GM12892 (cell line): ENCODE data around the gene PAGE3. TPM values are rescaled to one million over a fixed set of nuclear protein-coding genes. Genes with fewer than 3 reads are reported as not detected.

Source experiments
- DNase-seq: peaks from one replicate; pipeline ENCODE4 v3.0.0; 2011; ENCODE audit not compliant: insufficient read length
- FAIRE-seq: peaks from 2 replicates; lab custom pipeline; 2011; peaks lifted over from hg19 to GRCh38; lab: Jason Lieb, UNC
- POLR2A ChIP-seq: IDR thresholded peaks from 2 replicates; pipeline ENCODE4 v1.6.1; 2011; ENCODE audit warnings: low read depth, low read length, control low read depth
- POLR2AphosphoS5 ChIP-seq: IDR thresholded peaks from 2 replicates; pipeline ENCODE4 v1.6.1; 2011; ENCODE audit warnings: low read depth, low read length, control low read depth
- TAF1 ChIP-seq: IDR thresholded peaks from 2 replicates; pipeline ENCODE4 v1.6.1; 2011; ENCODE audit warnings: low read depth, mild to moderate bottlenecking, control low read depth, low read length, borderline replicate concordance
- polyA plus RNA-seq: library from polyadenylated mRNA; unstranded; fragments of >200 nt; gene quantifications from one replicate; pipeline ENCODE4 v1.2.1, GENCODE V29; 2012; ENCODE audit warnings: missing spikeins, inconsistent platforms; ENCODE audit not compliant: missing spikeins

The PAGE3 gene, protein sequence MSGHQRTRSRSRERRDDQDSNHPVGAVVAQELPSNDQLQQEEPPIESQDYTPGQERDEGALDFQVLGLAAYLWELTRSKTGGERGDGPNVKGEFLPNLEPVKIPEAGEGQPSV
- polyA plus RNA-seq, result not detected

DNA sequence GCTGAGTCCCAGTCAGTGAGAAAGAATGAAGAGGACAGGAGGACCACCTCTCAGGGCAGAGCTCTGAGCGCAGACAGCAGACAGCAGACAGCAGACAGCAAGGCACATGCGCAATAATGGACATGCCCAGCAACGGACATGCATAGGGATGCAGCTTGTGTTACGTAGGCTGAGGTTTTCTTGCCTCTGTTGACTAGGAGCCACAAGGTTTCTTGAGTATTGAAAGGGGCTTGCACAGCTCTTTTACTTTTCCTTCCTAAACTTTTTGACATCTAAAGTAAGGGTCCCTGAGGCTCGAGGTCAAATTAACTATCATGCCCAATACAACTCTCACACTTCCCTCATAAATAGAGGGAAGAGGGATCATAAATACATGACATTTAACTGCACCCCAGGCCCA, at the start of gene PAGE3:
Gene PAGE3, minus strand, starts transcription at position 101 of the 400 bp plus-strand sequence. CDS start 1,013 bp downstream, outside the sequence.
- no peak for DNase-seq
- no peak for TF ChIP-seq TAF1
- no peak for TF ChIP-seq POLR2AphosphoS5
- no peak for TF ChIP-seq POLR2A
- no peak for FAIRE-seq

DNA sequence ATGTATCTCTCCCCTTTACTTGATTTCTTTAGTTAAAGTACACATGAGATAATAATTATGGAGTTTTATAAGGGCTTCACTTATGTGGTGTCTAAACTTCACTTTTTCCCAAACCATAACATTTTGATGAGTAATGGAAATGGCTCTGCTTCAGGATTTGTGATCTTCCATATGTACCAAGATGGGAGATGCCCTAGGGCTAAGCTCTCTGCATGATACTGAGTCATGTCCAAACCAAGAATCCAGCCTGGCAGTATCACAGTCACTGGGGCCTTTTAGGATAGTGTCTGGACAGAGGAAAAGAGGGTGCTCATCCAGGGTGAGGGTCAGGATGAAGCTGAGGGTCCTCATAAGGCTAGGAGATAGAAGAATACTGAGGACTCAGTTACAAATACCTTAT, 47.9 kb upstream of the PAGE3 start:
- FAIRE-seq (no peak), DNase-seq (no peak)
- TF ChIP-seq POLR2A, result no peak
- no peak for TF ChIP-seq POLR2AphosphoS5
- TF ChIP-seq TAF1, result no peak

DNA sequence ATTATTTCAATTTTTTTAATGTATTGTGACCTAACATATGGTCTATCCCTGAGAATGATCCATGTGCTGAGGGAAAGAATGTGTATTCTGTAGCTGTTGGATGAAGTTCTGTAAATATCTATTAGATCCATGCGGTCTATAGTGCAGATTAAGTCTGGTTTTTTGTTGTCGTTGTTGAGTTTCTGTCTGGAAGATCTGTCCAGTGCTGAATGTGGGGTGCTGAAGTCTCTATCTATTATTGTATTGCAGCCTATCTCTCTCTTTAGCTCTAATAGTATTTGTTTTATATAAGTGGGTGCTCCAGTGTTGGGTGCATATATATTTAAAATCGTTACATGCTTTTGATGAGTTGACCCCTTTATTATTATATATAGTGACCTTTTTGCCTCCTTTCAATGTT, 26.2 kb upstream of the PAGE3 start:
- DNase-seq (no peak), FAIRE-seq (no peak)
- TF ChIP-seq POLR2AphosphoS5 (no peak), POLR2A (no peak)

DNA sequence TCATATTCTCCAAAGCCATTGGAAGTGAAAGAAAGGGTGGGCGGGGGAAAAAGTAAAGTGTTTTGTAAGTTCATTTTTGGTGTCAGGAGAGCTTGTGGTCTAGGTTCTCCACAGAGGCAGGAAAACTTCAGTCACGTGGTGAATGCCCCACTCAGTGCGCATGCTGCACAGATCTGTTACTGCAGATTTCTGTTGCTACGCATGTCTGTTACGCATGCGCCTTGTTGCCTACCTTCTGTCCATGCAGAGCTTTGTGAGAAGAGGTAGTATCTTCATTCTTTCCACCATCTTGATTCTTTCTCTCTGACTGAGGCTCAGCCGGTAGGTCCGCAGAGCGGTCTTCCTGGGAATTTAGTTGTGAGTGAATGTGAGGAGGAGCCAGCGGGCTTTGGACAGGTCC, 15.1 kb upstream of the PAGE3 start:
- no peak for FAIRE-seq
- DNase-seq, result no peak
- TF ChIP-seq POLR2AphosphoS5 (no peak), TAF1 (no peak), POLR2A (no peak)

GRCh38 chrX:55260806-55261205, 3.9 kb downstream of the PAGE3 start:
- no peak for TF ChIP-seq POLR2AphosphoS5
- TF ChIP-seq POLR2A, result no peak
- TF ChIP-seq TAF1, result no peak
- FAIRE-seq, result no peak
- no peak for DNase-seq

GRCh38 chrX:55253528-55253927, 11.2 kb downstream of the PAGE3 start:
- FAIRE-seq (no peak), DNase-seq (no peak)
- TF ChIP-seq TAF1 (no peak), POLR2AphosphoS5 (no peak), POLR2A (no peak)

DNA sequence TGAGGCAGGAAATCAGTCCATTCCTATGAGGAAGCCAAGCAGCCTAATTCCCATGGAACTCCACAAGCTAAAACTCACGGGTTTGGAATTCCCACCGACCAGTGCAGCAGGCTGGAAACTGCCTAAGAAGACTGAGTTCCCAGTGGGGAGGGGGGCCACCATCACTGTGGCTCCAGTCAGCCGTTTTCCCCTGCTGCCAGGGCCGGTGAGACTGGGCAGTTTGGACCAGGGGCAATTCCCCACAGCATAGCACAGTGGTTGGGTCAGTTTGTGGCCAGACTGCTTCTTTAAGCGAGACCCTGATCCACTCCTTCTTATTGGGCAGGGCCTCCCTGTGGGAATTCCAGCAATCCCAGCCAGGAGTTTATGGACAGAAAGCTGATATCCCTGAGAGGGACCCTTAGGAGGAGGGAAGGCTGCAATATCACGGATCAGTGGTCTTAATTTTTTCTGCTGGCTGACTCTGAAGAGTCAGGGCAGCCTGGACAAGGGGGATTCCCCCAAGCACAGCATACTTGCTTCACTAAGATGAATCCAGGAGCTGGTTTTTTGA, 23.9 kb downstream of the PAGE3 start:
- no peak for TF ChIP-seq TAF1
- no peak for TF ChIP-seq POLR2A
- TF ChIP-seq POLR2AphosphoS5, result no peak
- FAIRE-seq (no peak), DNase-seq (no peak)

DNA sequence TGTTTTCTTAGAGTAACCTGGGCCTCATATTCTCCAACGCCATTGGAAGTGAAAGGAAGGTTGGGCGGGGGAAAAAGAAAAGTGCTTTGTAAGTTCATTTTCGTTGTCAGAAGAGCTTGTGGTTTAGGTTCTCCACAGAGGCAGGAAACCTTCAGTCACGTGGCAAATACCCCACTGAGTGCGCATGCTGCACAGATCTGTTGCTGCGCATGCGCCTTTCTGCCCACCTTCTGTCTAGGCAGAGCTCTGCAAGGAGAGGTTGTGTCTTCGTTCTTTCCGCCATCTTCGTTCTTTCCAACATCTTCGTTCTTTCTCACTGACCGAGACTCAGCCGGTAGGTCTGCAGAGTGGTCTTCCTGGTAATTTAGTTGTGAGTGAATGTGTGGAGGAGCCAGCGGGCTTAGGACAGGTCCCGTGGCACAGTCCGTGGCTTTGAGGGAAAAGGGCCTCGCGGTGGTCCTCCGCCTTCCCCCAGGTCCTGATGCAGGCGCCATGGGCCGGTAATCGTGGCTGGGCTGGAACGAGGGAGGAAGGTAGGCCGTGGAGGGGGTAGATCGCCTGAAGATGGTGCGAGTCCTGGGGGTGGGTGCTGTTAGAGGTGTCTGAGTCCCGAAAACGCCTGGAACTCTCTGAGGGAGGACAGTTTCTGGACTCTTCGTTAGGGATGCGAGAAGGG, 44.5 kb downstream of the PAGE3 start, which contains the start of gene PAGE5:
Gene PAGE5, plus strand, starts transcription at position 228 of the 676 bp plus-strand sequence. CDS start 1,037 bp downstream, outside the sequence.
- FAIRE-seq (no peak), DNase-seq (peak; percentile 2)
- TF ChIP-seq POLR2A (no peak), TAF1 (no peak), POLR2AphosphoS5 (no peak)

DNA sequence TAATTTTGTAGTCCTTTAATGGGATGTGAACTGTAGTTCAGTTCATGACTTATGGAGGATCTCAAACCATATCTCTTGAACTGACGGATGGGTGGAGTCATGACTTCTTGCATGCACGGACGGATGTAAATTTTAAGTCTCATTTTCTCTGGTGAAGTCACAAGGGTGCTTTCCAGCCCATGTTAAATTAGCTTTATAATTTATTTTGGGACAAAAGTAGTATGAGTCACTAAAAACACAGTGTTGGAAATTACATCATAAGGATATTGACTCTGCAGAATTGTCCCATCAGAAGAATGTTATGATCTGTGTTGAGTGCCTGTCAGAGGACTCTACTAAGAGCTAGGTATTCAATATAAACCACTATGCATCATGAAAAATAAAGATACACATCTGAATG, 51.3 kb downstream of the PAGE3 start:
- FAIRE-seq, result no peak

DNA sequence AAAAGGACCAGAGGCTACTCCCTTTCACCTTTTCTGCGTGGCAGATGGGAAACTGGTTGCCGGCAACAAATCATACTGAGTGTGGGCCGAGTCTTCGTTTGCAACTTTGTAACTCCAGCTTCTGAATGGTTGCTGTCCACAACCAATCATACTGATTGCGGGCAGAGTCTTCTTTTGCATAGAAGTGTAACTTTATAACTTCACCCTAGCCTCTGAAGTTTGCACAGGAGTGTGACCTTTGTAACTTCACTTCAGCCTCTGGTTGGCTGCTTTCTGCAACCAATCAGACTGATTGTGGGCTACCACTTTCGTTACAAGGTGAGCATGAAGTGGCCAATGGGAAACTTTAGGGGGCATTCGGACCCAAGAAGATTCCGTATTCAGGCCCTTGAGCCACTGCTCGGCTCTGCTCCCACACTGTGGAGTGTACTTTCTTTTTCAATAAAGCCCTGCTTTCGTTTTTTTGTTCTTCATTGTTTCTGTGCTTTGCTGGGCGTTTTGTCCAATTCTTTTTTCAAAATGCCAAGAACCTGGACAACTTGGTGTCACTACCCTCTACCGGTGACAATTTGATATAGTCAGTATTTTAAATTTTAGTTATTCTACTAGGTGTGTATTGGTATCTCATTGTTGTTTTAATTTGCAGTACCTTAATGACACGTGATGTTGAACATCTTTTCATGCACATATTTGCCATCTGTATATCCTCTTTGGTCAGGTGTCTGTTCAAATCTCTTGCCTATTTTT, 53.6 kb downstream of the PAGE3 start:
- FAIRE-seq (no peak), DNase-seq (no peak)
- TF ChIP-seq TAF1, result no peak
- no peak for TF ChIP-seq POLR2AphosphoS5
- TF ChIP-seq POLR2A, result no peak

More for the DNA sequence above, 51.3 kb downstream of the PAGE3 start:
- TF ChIP-seq TAF1, result no peak
- no peak for TF ChIP-seq POLR2A
- TF ChIP-seq POLR2AphosphoS5, result no peak
- DNase-seq, result no peak
